ENCODE measurements around the gene SEPTIN10.

DNA sequence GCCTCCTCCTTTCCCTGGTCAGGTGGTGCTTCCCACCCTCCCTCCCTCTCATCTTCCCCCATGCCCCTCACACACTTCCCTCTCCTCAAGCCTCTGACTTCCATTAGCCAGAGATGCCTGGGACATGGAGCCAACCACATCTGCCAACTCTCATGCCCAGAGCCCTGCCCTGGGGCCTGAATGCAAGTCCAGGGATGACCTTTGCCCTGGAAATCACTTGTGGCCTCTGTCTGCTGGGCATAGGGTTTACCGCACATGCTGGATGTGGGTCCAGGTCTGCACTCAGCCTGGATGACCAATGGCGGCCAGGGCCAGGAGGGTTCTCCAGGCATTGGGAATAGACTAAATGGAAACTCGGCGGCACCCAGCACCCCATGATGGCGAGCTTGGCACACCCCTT is 98.9 kb downstream of the SEPTIN10 start:
- no peak for TF ChIP-seq GLI4 (tag by site-specific recombination; IDR thresholded peaks at IDR 0.05)
- TF ChIP-seq GFI1B (tag by site-specific recombination; IDR thresholded peaks at IDR 0.05): no peak
- TF ChIP-seq ZNF670 (tag by site-specific recombination; IDR thresholded peaks at IDR 0.05; ENCODE audit: low read depth): no peak
- TF ChIP-seq CTCF (tag by site-specific recombination; IDR thresholded peaks at IDR 0.05): no peak
- no peak for TF ChIP-seq ZNF830 (tag by site-specific recombination; IDR thresholded peaks at IDR 0.05; ENCODE audit: low read depth)
- TF ChIP-seq ZNF658 (tag by site-specific recombination; IDR thresholded peaks at IDR 0.05): no peak
- TF ChIP-seq YY2 (tag by site-specific recombination; IDR thresholded peaks at IDR 0.05): no peak
- TF ChIP-seq ZNF146 (tag by site-specific recombination; IDR thresholded peaks at IDR 0.05): no peak
- TF ChIP-seq ZNF274 (IDR thresholded peaks at IDR 0.05; ENCODE audit: low read length): no peak
- no peak for TF ChIP-seq ZNF274 (tag by site-specific recombination; IDR thresholded peaks at IDR 0.05; ENCODE audit: borderline replicate concordance)
- no peak for TF ChIP-seq AEBP2 (tag by site-specific recombination; IDR thresholded peaks at IDR 0.05; ENCODE audit: borderline replicate concordance)
- TF ChIP-seq, protein P1, sequence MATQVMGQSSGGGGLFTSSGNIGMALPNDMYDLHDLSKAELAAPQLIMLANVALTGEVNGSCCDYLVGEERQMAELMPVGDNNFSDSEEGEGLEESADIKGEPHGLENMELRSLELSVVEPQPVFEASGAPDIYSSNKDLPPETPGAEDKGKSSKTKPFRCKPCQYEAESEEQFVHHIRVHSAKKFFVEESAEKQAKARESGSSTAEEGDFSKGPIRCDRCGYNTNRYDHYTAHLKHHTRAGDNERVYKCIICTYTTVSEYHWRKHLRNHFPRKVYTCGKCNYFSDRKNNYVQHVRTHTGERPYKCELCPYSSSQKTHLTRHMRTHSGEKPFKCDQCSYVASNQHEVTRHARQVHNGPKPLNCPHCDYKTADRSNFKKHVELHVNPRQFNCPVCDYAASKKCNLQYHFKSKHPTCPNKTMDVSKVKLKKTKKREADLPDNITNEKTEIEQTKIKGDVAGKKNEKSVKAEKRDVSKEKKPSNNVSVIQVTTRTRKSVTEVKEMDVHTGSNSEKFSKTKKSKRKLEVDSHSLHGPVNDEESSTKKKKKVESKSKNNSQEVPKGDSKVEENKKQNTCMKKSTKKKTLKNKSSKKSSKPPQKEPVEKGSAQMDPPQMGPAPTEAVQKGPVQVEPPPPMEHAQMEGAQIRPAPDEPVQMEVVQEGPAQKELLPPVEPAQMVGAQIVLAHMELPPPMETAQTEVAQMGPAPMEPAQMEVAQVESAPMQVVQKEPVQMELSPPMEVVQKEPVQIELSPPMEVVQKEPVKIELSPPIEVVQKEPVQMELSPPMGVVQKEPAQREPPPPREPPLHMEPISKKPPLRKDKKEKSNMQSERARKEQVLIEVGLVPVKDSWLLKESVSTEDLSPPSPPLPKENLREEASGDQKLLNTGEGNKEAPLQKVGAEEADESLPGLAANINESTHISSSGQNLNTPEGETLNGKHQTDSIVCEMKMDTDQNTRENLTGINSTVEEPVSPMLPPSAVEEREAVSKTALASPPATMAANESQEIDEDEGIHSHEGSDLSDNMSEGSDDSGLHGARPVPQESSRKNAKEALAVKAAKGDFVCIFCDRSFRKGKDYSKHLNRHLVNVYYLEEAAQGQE (tag by site-specific recombination; IDR thresholded peaks at IDR 0.05): no peak
- TF ChIP-seq ZNF362 (tag by site-specific recombination; IDR thresholded peaks at IDR 0.05): no peak
- no peak for TF ChIP-seq ZNF501 (tag by site-specific recombination; IDR thresholded peaks at IDR 0.05)
